ENCODE measurements around the gene KCNJ6. TPM values are rescaled to one million over a fixed set of nuclear protein-coding genes. Genes with fewer than 3 reads are reported as not detected.

Gene KCNJ6
- total and polyA plus RNA-seq, 3 donors from 2014 or later = 0.24 to 0.25 (median 0.25) TPM

DNA sequence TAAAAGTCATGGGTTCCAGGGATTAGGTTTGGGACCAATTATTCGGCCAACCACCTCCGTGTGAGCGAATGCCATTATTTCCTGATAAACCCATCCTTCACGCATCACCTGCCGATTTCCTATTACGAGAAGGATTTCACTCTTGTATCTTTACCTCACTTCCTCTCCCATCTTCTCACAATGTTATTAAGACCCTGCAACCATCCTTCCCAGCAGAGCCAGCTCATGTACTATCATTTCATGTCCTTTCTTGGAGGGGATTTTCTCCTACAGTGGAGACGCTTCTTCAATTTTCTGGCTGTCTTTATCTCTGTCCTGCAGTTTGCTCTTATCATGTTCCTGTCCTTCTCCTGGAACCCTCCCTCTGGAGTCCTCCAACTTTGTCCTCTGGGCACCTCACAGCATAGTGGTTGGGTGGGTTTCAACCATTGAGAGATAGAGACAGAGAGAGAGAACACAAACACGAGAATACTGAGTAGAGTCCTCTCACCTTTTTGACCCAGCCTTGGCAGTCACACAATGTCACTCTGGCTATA is 357.5 kb downstream of the KCNJ6 start:
- Histone ChIP-seq H3K36me3 (ENCODE audit: low read depth, missing control alignments) (no peaks in the 10 kb centered on the region), H3K4me1 (no peaks in the 10 kb centered on the region), H3K4me3 (no peak overlapping the region), H3K27me3 (no peaks in the 10 kb centered on the region), H3K27ac (no peak overlapping the region), H3K9me3 (no peaks in the 10 kb centered on the region)
- TF ChIP-seq POLR2A (IDR thresholded peaks at IDR 0.05) (no peak), CTCF (IDR thresholded peaks at IDR 0.05) (no peak)
- intact Hi-C loops (cut with DNase I; ENCODE audit: low total_unique reads) = loop anchor here (10.0 kb wide), 1 partner anchor 214 kb away; no protein-coding TSS in a partner anchor
- no peak for DNase-seq
- 84 to 87% methylated on average over 8 of the region's 8 CpGs for WGBS, 2 donors

Data from testis (tissue), 3 donors.